GM20000 (cell line): ENCODE results near the gene USP4.
"Not testable (repeated sequence)": the region's sequence is repeated elsewhere in the genome, so short reads cannot be mapped to it uniquely, and the experiment has no call there.

Experiments
- DNase-seq: peaks from one replicate; pipeline ENCODE4 v3.0.0; 2012; ENCODE audit warnings: low spot score
- CTCF ChIP-seq: IDR thresholded peaks from 2 replicates; pipeline ENCODE4 v1.5.1; 2012; ENCODE audit warnings: mild to moderate bottlenecking, control low read depth; ENCODE audit errors: extremely low read depth, missing control alignments

The USP4 gene

GRCh38 chr3:49255718-49256511 lies 83.9 kb downstream of the USP4 start:
- no peak for DNase-seq
- TF ChIP-seq CTCF, result no peak

GRCh38 chr3:49255112-49255511 lies 84.7 kb downstream of the USP4 start:
- DNase-seq, result no peak

GRCh38 chr3:49253512-49253911 lies 86.3 kb downstream of the USP4 start:
- no peak for DNase-seq
- no peak for TF ChIP-seq CTCF

More at GRCh38 chr3:49255112-49255511, 84.7 kb downstream of the USP4 start:
- TF ChIP-seq CTCF, result no peak

GRCh38 chr3:49248840-49249227 lies 91.0 kb downstream of the USP4 start:
- TF ChIP-seq CTCF, result no peak
- peak; percentile 39 for DNase-seq

- no peak for DNase-seq
- no peak for TF ChIP-seq CTCF
Observed at GRCh38 chr3:49244581-49245205, 95.2 kb downstream of the USP4 start.

- DNase-seq, result not testable (repeated sequence)
Observed at GRCh38 chr3:49240091-49240490, 99.8 kb downstream of the USP4 start.

GRCh38 chr3:49238274-49239127 lies 101.4 kb downstream of the USP4 start:
- no peak for DNase-seq
- TF ChIP-seq CTCF, result no peak
